ENCODE results near the gene PDC.

The PDC gene

GRCh38 chr1:186461014-186461413 is at the start of gene PDC:
Gene PDC, minus strand, starts transcription at chr1:186461114. Its CDS starts 11,655 bp downstream, at chr1:186449459.
- no peak for DNase-seq (ENCODE audit: low spot score)

DNA sequence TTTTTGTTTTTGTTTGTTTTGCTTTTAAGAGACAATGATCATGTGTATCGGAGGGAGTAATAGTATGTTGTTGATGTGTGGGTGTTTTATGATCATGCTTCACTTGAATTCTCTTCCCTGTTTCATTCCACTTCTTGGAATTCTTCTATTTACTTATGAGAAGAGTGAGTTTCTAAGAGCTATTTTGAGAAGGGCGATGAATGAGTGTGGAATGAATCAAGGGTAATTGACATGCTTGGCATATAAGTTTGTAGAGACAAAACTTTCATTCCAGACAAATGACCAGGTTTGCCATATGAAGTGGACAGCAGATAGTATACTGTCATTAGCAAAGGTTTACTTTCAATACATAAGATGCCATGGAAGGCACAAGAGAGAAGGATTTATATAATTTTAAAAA is 42.3 kb upstream of the PDC start:
- no peak for DNase-seq (ENCODE audit: low spot score)

DNA sequence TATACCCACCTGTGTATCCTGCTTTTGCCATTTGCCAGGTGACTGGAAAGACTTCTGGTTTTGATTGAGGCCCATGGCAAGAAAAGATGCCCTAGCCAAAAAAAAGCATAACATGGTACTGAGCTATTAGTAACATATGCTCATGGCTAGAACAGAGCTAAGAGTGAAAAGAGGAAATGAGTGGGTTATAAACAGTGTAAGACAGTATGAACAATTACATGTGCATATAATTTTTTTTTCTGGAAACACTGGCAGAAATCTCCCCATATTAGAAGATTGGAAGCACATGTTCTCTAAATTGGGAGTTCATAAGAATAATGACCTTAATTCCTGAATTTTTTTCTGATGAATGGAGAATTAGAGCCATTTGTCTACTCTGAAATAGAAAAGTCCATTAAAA is 41.2 kb upstream of the PDC start:
- DNase-seq (ENCODE audit: low spot score), result no peak

- no peak for DNase-seq (ENCODE audit: low spot score)
These were observed 39.9 kb upstream of the PDC start for GRCh38 chr1:186500804-186501203.

- DNase-seq (ENCODE audit: low spot score), result no peak
These were observed 38.7 kb upstream of the PDC start for GRCh38 chr1:186499571-186499970.

GRCh38 chr1:186498695-186499389 is 37.9 kb upstream of the PDC start:
- no peak for DNase-seq (ENCODE audit: low spot score)

- DNase-seq (ENCODE audit: low spot score), result no peak
These were observed 37.2 kb upstream of the PDC start for GRCh38 chr1:186498071-186498470.

GRCh38 chr1:186497651-186498050 is 36.7 kb upstream of the PDC start:
- DNase-seq (ENCODE audit: low spot score), result no peak

GRCh38 chr1:186496171-186496851 is 35.4 kb upstream of the PDC start:
- DNase-seq (ENCODE audit: low spot score), result no peak

GRCh38 chr1:186494832-186495271 is 33.9 kb upstream of the PDC start:
- no peak for DNase-seq (ENCODE audit: low spot score)

DNA sequence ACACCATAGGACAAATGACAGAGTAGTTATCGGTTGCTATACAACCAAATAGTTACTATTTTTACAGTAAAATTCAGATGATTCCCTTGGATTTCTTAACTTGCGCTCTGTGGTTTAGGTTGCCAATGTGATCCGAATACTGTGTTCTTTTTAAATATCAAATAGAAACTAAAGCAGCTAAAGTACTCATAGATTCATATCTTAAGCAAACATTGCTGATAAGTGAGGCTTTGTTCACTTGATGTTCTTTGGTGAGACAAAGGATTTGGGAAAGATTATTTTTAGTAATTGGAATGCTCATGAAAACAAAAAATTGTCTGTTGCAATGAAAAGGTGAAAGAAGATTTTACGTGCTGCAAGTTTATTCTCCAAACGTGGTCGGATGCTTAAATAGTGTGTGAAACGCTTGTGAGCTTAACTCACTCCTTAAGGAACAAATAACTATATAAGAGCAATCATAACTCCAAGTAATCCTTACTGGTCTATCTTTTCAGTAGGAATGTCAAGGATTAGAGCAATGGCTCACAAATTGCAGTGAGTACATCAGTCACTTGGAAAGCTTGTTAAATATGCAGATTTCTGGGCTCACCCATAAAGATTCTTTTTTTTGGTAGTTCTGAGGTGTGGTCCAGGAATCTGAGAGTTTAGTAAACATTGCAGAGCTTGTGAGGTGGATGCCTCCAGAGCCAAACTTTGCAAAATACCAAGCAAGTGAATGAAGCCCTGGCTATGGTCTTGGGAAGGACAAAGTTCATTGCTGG is 31.8 kb upstream of the PDC start:
- no peak for DNase-seq (ENCODE audit: low spot score)

GRCh38 chr1:186491336-186491735 is 30.4 kb upstream of the PDC start:
- DNase-seq (ENCODE audit: low spot score), result no peak

- no peak for DNase-seq (ENCODE audit: low spot score)
These were observed 26.2 kb upstream of the PDC start for GRCh38 chr1:186487163-186487562.

- DNase-seq (ENCODE audit: low spot score), result no peak
These were observed 25.1 kb upstream of the PDC start for GRCh38 chr1:186486061-186486460.

- DNase-seq (ENCODE audit: low spot score), result no peak
These were observed 22.6 kb upstream of the PDC start for GRCh38 chr1:186483561-186483960.

DNA sequence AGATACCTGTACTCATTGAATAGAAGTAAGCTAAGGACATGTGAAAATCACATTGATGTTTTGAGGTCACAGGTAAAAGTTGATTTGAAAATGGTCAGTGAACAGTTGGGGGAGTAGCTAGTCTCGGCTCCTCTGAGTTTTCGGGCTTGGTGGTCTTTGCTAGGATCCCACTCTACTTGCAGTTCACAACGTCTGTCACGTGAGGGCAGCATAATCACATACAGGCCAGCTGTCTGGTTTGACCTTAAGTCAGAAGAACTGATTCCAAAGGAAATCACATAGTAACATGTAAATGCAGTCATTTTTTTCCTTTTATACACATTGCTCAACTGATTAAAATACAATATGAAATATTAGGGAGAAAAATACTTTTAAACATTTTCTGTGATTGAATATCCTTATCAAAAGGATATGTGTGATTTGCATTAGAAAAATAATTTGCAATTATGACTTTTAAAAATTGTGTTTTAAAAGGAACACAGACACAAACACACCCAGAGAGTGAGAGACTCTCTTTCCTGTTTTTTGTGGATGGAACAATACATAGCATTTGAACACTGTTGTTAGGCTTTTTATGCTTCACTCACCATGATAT is 21.8 kb upstream of the PDC start:
- DNase-seq (ENCODE audit: low spot score), result peak; percentile 17

- no peak for DNase-seq (ENCODE audit: low spot score)
These were observed 20.5 kb upstream of the PDC start for GRCh38 chr1:186481303-186481888.

DNA sequence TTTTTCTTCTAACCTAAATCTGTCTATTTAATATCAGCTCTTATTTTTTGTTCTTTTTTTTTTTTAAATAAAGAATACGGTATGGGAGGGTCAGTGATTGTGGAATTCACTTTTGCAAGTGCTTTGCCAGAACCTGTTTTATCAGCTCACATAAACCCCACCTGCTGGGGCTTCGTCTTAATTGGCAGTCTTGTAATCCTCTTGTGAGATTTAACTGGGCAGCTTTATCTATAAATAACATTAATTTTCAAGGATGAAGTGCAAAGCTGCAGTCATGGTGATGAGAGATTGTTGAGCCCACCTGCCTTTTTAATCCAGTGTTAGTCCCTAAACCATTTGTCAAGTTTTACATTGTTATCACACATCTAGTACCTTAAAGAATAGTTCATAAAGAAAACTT is 18.2 kb upstream of the PDC start:
- no peak for DNase-seq (ENCODE audit: low spot score)

- no peak for DNase-seq (ENCODE audit: low spot score)
These were observed 15.5 kb upstream of the PDC start for GRCh38 chr1:186476264-186477040.

DNA sequence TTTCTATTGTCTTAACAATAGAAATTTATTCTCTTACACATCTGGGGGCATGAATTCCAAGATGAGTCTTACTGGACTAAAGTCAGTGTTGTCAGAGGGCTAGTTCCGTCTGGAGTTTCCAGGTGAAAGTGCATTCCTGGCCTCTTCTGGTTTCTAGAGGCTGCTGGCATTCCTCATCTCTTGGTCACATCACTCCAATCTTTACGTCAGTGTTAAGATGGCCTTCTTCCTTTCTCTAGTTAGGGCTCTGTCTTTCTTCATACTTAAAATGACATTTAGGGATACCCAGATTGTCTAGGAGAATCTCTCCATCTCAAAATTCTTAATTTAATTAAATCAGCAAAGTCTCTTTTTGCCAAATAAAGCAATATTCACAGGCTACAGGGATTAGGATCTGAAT is 13.3 kb upstream of the PDC start:
- no peak for DNase-seq (ENCODE audit: low spot score)

GRCh38 chr1:186473047-186473446 is 12.1 kb upstream of the PDC start:
- no peak for DNase-seq (ENCODE audit: low spot score)

- DNase-seq (ENCODE audit: low spot score), result no peak
These were observed 5.0 kb upstream of the PDC start for GRCh38 chr1:186465946-186466345.
